ENCODE results near the gene UBA1.

Gene UBA1

DNA sequence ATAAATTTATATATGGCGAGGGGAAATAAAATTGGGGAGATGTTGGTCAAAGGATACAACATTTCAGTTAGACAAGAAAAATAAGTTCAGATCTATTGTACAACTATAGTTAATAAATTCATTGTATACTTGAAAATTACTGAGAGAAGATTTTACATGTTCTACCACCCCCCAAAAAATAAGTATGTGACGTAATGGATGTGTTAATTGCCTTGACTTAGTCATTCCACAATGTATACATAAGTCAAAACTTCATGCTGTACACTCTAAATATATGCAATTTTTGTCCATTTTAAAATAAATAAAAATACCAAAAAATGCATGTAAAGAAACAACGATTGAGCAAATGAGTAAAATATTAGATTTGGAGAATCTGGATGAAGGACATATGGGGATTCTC is 41.0 kb downstream of the UBA1 start:
- TF ChIP-seq CTCF (IDR thresholded peaks at IDR 0.05), result no peak
- Histone ChIP-seq H3K27ac (peak overlapping the region in 1 of 2 donors; percentile 94), H3K4me3 (peak overlapping the region; percentile 82)
- no peak for DNase-seq (ENCODE audit: low spot score)

DNA sequence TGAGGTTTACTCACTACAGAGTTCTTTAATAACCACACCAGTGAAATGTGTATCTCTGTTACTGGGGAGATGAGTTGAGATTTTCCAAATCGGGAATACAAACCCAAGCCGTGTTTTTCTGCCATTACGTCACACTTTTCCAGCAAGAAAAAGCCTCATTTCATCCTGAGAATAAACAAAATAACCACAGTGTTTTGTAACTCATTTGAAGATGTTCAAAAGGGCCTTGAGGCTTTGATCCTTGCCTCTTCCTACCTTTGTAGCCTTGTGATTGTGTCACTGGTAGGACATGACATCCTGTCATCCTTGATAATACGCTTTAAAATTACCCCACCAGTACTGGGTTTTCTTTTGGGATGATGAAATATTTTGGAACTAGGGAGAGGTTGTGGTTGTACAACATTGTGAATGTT is 42.1 kb downstream of the UBA1 start:
- TF ChIP-seq CTCF (IDR thresholded peaks at IDR 0.05), result no peak
- Histone ChIP-seq H3K27ac (peak overlapping the region; percentile 30 to 33), H3K4me3 (no peak overlapping the region)
- no peak for DNase-seq (ENCODE audit: low spot score)

DNA sequence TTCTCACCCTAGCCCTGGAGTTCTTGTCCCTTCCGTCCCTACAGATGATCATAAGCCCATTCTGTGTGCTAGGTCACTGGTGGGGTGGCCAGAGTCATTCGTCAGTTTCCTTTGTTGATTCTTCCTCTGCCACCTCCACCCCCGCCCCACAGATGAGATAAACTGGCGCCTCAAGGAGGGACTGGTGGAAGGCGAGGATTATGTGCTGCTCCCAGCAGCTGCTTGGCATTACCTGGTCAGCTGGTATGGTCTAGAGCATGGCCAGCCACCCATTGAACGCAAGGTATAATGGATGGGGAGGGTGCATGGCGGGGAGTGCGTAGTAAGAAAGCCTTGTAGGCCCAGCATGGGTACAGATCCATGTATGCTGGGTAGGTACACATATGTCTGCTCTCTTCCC is 45.6 kb downstream of the UBA1 start:
- TF ChIP-seq CTCF (IDR thresholded peaks at IDR 0.05), result no peak
- H3K4me3 ChIP-seq, result no peak overlapping the region
- no peak overlapping the region for H3K27ac ChIP-seq
- DNase-seq (ENCODE audit: low spot score), result peak; percentile 64

DNA sequence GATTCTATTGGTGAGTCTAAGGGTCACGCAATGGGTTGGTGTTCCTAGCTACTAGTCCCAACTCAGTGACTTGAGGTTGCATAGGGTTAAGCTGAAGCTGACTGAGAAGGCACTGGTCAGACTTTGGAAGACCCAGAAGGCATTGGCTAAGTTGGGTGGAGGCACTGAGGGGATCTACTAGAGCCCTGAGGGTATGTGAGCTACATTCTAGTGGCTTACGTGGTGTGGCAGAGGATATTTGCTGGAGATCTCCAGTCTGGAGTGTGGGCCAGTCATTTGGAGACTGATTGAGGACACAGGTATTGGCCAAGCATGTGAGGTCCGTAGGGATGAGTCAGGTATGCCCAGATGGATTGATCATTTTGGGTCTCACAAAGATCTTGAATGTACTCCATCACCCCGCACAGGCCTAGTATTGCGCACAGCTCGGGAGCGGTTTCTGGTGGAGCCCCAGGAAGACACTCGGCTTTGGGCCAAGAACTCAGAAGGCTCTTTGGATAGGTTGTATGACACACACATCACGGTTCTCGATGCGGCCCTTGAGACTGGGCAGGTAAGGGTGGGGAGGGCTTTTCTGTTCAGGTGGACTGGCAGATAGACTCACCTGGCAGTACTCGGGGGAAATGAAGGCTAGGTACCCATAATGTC is 46.4 kb downstream of the UBA1 start:
- DNase-seq (ENCODE audit: low spot score), result peak; percentile 52
- TF ChIP-seq CTCF (IDR thresholded peaks at IDR 0.05), result no peak
- no peak overlapping the region for H3K27ac ChIP-seq
- H3K4me3 ChIP-seq, result no peak overlapping the region

GRCh38 chrX:47240619-47241018 is 47.0 kb downstream of the UBA1 start:
- TF ChIP-seq CTCF (IDR thresholded peaks at IDR 0.05), result no peak
- no peak overlapping the region for H3K27ac ChIP-seq
- no peak overlapping the region for H3K4me3 ChIP-seq
- no peak for DNase-seq (ENCODE audit: low spot score)

GRCh38 chrX:47241201-47242011 is 47.8 kb downstream of the UBA1 start:
- TF ChIP-seq CTCF (IDR thresholded peaks at IDR 0.05), result no peak
- Histone ChIP-seq H3K4me3 (no peak overlapping the region), H3K27ac (no peak overlapping the region)
- DNase-seq (ENCODE audit: low spot score), result peak; percentile 41

GRCh38 chrX:47242321-47242720 is 48.7 kb downstream of the UBA1 start:
- DNase-seq (ENCODE audit: low spot score), result peak; percentile 56
- Histone ChIP-seq H3K27ac (no peak overlapping the region), H3K4me3 (no peak overlapping the region)
- no peak for TF ChIP-seq CTCF (IDR thresholded peaks at IDR 0.05)

All from coronary artery (tissue), 2 donors.